H7 (cell line): ENCODE measurements around the gene TEX261. TPM values are rescaled to one million over a fixed set of nuclear protein-coding genes. Genes with fewer than 3 reads are reported as not detected.
A peak's percentile ranks its signal among the peaks of the same experiment; 100 is the strongest.

Experiments
- DNase-seq: peaks from one replicate; pipeline ENCODE4 v3.0.0; 2012
- H3K27me3 ChIP-seq: 2 replicates; pipeline ENCODE4 v1.6.0; 2011; ENCODE audit warnings: mild to moderate bottlenecking, low read length; ENCODE audit not compliant: control insufficient read depth, insufficient read depth
- H3K36me3 ChIP-seq: replicated peaks from 2 replicates; pipeline ENCODE4 v1.5.1; 2011; ENCODE audit warnings: low read length; ENCODE audit not compliant: control insufficient read depth, insufficient read depth
- H3K4me3 ChIP-seq: 2 replicates; pipeline ENCODE4 v1.5.1; 2011; ENCODE audit warnings: low read depth, mild to moderate bottlenecking, control low read depth, low read length, moderate library complexity; ENCODE audit not compliant: insufficient read depth
- total RNA-seq: library from RNA; depleted of rRNA; stranded (reverse); fragments of >200 nt; shearing (Covaris generic); gene quantifications from 2 replicates; pipeline ENCODE4 v1.2.3, GENCODE V29; 2014

TEX261 gene
- total RNA-seq, 1 experiment from 2014 or later, result 13.4 TPM

- Histone ChIP-seq H3K27me3 (peaks cover 21% of the 10 kb centered on the region), H3K36me3 (no peaks in the 10 kb centered on the region), H3K4me3 (no peak overlapping the region)
- DNase-seq, result no peak
Observed at GRCh38 chr2:70981421-70981820, 13.3 kb downstream of the TEX261 start.

- peaks cover 21% of the 10 kb centered on the region for H3K27me3 ChIP-seq
- DNase-seq, result no peak
- H3K4me3 ChIP-seq, result no peak overlapping the region
- no peaks in the 10 kb centered on the region for H3K36me3 ChIP-seq
Observed at GRCh38 chr2:70979626-70980025, 15.0 kb downstream of the TEX261 start.

- no peak for DNase-seq
- peak overlapping the region; percentile 59 for H3K4me3 ChIP-seq
- H3K36me3 ChIP-seq, result no peaks in the 10 kb centered on the region
- peaks cover 21% of the 10 kb centered on the region for H3K27me3 ChIP-seq
Observed at GRCh38 chr2:70979180-70979488, 15.5 kb downstream of the TEX261 start.

GRCh38 chr2:70978341-70979179, 16.1 kb downstream of the TEX261 start, which contains the start of gene ANKRD53:
ANKRD53 (plus strand) TSS chr2:70978630; CDS start chr2:70978646, 16 bp downstream.
- peak within 1 kb of the TSS; percentile 59 for H3K4me3 ChIP-seq
- peak; percentile 88 for DNase-seq
- no peaks in the 10 kb centered on the region for H3K36me3 ChIP-seq
- peaks cover 21% of the 10 kb centered on the region for H3K27me3 ChIP-seq

- H3K4me3 ChIP-seq, result no peak overlapping the region
- peak; percentile 30 for DNase-seq
- H3K27me3 ChIP-seq, result peaks cover 23% of the 10 kb centered on the region
- H3K36me3 ChIP-seq, result no peaks in the 10 kb centered on the region
Observed at GRCh38 chr2:70977605-70978205, 17.0 kb downstream of the TEX261 start.

GRCh38 chr2:70975237-70975636, 19.4 kb downstream of the TEX261 start:
- DNase-seq, result peak; percentile 5
- Histone ChIP-seq H3K4me3 (no peak overlapping the region), H3K36me3 (no peaks in the 10 kb centered on the region), H3K27me3 (peaks cover 25% of the 10 kb centered on the region)

GRCh38 chr2:70974592-70974991, 20.1 kb downstream of the TEX261 start:
- H3K36me3 ChIP-seq, result no peaks in the 10 kb centered on the region
- H3K27me3 ChIP-seq, result peaks cover 23% of the 10 kb centered on the region
- H3K4me3 ChIP-seq, result no peak overlapping the region
- DNase-seq, result peak; percentile 16

DNA sequence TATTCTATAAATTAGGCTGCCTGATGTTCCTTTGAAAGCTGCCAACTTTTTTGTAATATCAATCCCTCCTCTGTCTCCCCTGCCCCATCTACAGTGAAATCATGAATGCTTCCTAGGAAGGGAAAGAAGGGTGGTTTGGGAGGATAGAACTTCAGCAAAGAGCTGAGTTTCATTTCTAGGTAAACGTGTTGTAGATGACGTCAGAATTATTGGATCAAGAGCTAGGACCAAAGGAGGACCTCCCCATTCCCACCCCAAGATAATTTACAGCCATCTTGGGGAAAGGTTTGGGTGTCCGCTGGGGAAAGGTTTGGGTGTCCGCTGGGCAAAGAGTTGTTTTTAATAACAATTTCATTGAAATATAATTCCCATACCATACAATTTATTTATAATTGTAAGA, 27.5 kb downstream of the TEX261 start:
- peaks cover 41% of the 10 kb centered on the region for H3K27me3 ChIP-seq
- peak; percentile 4 for DNase-seq
- H3K4me3 ChIP-seq, result no peak overlapping the region
- no peaks in the 10 kb centered on the region for H3K36me3 ChIP-seq

- H3K27me3 ChIP-seq, result peaks cover 42% of the 10 kb centered on the region
- H3K36me3 ChIP-seq, result no peaks in the 10 kb centered on the region
- H3K4me3 ChIP-seq, result no peak overlapping the region
- DNase-seq, result no peak
Observed at GRCh38 chr2:70966681-70967080, 28.0 kb downstream of the TEX261 start.

DNA sequence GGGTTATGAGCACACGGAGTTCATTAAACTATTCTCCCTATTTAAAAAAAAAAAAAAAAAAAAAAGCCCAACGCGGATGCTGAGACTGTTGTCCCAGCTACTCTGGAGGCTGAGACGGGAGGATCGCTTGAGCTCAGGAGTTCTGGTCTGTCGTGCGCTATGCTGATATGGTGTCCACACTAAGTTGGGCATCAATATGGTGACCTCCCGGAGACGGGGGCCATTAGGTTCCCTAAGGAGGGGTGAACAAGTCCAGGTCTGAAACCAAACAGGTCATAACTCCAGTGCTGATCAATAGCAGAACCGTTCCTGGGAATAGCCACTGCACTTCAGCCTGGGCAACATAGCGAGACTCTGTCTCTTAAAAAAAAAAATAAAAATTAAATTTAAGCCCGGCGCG, 29.2 kb downstream of the TEX261 start:
- Histone ChIP-seq H3K27me3 (peaks cover 44% of the 10 kb centered on the region), H3K4me3 (no peak overlapping the region), H3K36me3 (no peaks in the 10 kb centered on the region)
- DNase-seq, result no peak

- H3K4me3 ChIP-seq, result peak overlapping the region; percentile 34
- no peaks in the 10 kb centered on the region for H3K36me3 ChIP-seq
- peak; percentile 93 for DNase-seq
- H3K27me3 ChIP-seq, result peaks cover 44% of the 10 kb centered on the region
Observed at GRCh38 chr2:70964596-70965386, 29.9 kb downstream of the TEX261 start.

DNA sequence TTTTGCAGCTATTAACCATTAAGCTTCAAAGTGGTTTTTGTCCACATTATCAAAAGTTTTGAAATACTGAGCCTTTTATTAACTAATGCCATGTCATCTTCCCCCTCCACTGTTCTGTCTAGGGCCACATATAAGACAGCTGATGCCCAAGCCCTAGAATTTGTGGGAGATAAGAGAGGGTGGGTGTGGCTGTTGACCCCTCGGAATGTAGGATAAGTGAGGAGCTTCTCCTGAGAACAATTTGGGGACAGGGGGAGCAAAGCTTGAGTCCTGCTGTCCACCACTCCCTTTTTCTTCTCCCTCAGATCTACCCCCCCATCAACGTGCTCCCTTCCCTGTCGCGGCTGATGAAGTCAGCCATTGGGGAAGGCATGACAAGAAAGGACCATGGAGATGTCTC, 30.5 kb downstream of the TEX261 start:
- Histone ChIP-seq H3K36me3 (no peaks in the 10 kb centered on the region), H3K4me3 (no peak overlapping the region), H3K27me3 (peaks cover 44% of the 10 kb centered on the region)
- no peak for DNase-seq

DNA sequence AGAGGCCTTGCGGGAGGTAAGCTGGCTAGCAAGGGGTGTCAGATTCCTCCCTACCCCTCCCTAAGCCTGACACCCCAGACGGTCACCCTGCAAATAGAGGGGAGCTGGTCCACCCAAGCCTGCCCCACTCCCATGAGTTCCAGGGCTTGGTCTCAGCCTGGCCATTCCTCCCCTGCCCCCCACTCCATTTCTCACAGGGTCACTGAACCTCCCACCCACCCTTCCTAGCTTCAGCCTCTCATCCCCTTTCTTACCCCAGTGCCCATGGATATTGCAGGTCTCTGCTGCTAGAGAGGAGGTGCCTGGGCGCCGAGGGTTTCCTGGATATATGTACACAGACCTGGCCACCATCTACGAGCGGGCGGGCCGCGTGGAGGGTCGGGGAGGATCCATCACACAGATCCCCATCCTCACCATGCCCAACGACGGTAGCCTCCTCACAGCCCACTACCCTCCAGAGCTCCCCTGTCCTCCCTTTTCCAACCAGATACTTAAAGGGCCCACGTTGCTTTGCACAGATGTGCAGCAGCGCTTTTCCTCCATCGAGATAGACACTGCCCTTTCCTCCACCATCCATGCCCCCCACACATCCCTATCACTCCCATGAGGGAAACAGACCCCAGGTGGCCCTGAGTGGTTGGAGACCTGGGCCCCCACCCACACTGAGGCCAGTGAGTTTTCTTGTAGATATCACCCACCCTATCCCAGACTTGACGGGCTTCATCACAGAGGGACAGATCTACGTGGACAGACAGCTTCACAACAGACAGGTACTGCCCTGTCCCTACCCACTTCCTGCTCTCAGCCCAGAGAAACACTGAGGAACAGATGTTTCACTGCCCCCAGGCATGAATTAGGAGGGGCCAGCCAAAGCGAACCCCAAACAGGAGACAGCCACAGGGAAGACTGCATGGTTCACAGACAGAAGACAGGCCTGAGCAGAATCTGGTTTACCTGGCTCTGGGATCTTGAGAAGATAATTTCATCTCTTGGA, 31.5 kb downstream of the TEX261 start:
- peaks cover 44% of the 10 kb centered on the region for H3K27me3 ChIP-seq
- H3K4me3 ChIP-seq, result no peak overlapping the region
- peak; percentile 23 for DNase-seq
- no peaks in the 10 kb centered on the region for H3K36me3 ChIP-seq
